HG02852 (cell line): ENCODE results near the gene PRDM16.

Experiments
- ATAC-seq: cut with Tn5 transposase; IDR thresholded peaks from one replicate; pipeline ENCODE4 v1.9.1; 2021; ENCODE audit warnings: mild to moderate bottlenecking, moderate library complexity; ENCODE audit not compliant: unreplicated experiment

Gene PRDM16

DNA sequence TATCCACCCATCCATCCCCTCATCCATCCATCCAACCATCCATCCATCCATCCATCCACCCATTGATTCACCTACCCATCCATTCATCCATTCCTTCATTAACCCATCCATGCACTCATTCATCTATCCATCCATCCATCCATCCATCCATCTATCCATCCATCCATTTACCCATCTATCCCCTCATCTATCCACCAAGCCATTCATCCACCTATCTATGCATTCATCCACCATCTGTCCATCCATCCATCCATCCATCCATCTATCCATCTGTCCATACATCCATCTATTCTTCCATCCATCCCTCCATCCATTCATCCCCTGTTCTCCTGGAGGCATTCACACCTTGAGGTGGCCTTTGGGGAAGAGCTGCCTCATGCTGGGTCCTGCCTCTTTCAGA is 107.0 kb downstream of the PRDM16 start:
- no peak for ATAC-seq

DNA sequence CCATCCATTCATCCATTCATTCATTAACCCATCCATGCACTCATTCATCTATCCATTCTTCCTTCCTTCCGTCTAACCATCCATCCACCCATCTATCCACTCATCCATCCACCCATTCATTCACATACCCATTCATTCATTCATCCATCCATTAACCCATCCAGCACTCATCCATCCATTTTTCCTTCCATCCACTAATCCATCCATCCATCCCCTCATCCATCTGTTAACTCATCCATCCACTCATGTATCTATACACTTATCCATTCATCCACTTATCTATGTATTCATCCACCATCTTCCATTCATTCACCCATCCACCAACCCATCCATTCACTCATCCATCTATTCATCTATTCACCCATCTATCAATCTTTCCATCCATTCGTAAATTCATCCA is 107.8 kb downstream of the PRDM16 start:
- no peak for ATAC-seq

DNA sequence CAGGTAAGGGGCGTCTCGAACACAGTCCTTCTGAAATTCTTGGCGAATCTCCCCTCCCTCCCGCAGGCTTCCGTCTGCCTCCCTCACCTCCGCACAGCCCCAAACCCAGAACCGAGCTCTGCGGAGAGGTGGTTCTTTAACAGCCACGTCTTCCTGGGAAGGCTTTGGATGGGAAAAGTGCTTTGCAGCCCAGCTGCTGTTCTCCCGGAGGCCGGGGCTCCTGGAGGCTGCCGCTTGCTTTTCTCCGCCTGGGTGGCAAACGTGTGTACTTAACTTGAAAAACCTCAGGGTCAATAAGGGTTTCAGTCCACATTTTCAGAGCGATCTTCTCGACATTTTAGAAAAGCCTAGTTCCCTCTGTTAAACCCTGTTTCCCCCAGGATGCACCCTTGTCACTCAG is 109.3 kb downstream of the PRDM16 start:
- ATAC-seq = no peak

DNA sequence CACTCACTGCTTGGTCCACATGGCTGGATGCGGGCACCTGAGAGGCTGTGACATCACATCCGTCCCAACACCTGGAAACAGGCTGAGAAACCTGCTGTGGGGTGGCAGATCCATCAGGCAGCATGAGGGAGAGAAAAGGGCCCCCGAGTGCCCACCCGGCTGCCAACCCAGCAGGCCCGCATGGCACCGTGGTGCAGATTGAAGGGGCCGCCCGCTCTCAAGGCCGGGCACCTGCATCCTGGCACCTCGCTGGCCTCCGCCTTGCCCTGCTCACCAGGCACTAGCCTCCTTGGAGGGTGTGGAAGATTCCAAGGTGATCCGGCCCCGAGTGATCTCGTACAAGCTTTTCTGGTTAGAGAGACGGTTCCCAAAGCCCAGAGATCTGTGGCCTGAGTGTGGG is 110.5 kb downstream of the PRDM16 start:
- no peak for ATAC-seq

DNA sequence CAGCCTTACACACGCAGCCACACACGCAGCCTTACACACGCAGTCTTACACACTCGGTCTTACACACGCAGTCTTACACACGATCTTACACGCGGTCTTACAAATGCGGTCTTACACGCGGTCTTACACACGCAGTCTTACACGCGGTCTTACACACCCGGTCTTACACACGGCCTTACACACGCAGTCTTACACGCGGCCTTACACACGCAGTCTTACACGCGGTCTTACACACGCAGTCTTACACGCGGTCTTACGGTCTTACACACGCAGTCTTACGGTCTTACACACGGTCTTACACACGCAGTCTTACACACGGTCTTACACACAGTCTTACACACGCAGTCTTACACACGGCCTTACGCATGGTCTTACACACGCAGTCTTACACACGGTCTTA is 111.9 kb downstream of the PRDM16 start:
- ATAC-seq = no peak

DNA sequence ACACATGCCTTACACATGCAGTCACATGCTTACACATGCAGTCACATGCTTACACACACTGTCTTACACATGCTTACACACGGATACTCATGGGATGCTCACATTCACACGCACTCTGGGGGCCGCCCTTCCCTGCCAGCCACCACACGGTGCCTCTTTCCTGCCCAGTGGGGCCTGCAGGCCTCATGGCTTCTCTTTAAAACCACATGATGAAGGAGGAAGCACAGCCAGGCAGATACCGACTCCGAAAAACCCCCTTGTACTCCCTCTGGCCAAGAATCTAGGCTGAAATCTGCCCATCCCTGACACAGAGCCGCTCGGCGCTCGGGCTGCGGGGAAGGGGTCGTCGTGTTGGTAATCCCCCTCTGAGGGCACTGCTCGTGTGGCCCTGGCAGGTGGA is 113.0 kb downstream of the PRDM16 start:
- no peak for ATAC-seq

DNA sequence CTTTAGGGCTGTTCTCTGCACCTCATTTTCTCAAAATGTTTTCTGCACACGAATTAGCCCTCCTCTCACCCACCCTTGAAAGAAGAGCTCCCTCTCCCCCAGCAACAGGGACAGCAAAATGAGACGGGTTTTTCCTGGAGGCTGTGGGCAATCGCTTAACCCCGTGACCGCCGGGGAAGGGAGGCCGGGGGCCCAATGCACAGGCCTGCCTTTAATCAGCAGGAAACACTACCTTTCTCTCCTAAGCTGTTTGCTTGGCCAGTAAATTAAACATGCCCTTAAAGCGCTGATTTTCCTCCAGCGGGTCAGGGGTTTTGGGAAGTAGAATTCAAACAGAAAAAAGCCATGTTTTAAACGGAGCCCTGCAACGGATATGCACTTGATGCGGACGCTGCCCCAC is 114.4 kb downstream of the PRDM16 start:
- no peak for ATAC-seq

DNA sequence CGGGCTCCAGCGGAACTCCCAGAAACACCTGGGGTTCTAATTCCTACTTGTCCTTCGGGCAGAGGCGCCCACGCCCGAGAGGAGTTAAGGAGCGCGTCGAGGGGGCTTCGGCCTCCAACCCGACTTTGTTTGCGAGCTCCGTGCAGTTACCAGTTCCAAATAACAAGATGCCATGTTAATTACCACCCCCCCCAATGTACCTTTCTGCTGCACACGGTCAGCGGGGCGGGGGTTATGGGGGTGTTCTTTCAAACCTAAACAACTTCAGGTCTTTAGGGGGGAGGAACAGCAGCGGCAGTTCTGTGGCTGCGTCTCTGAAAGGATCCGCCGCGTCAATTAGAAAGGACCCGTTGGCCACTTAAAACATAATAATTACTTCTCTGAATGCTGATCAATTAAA is 114.8 kb downstream of the PRDM16 start:
- ATAC-seq = no peak

DNA sequence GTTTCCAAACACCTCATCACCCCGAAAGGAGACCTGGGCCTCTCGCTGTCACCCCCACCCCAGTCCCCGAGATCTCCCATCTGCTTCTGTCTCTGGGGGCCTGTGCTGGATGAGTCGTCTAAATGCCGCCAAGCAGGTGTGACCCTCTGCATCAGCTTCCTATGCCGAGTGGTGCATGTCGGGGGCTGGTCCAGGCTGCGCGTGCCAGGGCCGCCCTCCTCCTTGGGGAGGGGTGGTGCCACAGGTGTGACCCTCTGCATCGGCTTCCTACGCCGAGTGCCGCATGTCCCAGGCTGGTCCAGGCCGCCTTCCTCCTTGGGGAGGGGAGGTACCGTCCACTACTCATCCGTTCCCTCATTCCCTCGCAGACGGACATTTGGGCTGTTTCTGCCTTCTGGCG is 115.7 kb downstream of the PRDM16 start:
- no peak for ATAC-seq

DNA sequence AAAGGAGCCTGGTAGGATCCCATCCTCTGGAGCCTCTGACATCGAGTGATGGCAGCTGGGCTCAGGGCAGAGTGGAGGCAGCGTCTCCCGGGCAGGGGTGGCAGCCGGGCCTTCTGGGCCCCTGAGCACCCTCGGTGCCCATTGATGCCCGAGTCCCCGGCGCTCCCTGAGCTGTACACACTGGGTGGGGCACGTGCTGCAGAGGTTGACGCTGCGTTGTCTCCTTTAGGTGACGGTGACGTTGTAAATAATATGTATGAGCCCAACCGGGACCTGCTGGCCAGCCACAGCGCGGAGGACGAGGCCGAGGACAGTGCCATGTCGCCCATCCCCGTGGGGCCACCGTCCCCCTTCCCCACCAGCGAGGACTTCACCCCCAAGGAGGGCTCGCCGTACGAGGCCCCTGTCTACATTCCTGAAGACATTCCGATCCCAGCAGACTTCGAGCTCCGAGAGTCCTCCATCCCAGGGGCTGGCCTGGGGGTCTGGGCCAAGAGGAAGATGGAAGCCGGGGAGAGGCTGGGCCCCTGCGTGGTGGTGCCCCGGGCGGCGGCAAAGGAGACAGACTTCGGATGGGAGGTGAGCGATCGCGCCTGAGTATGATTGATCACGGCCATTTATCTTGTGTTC is 117.0 kb downstream of the PRDM16 start:
- no peak for ATAC-seq

DNA sequence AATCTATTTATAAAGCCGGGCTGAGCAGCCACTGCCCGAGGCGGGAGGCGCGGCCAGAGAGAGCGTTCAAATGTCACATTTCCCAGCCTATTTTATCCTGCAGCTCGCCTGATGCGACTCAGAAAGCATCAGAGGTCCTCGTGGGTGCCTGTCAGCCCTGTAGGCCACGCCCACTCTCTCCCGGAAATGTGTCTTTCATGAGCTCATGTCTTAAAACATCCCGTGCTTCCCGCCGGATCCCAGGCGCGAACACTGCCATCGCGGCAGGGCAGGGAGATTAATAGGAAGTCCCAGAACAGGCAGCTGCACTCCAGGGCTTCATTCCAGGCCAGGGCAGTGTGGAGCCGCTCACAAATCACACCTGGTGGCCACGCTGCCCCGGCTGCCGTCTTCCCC is 117.5 kb downstream of the PRDM16 start:
- ATAC-seq = no peak

DNA sequence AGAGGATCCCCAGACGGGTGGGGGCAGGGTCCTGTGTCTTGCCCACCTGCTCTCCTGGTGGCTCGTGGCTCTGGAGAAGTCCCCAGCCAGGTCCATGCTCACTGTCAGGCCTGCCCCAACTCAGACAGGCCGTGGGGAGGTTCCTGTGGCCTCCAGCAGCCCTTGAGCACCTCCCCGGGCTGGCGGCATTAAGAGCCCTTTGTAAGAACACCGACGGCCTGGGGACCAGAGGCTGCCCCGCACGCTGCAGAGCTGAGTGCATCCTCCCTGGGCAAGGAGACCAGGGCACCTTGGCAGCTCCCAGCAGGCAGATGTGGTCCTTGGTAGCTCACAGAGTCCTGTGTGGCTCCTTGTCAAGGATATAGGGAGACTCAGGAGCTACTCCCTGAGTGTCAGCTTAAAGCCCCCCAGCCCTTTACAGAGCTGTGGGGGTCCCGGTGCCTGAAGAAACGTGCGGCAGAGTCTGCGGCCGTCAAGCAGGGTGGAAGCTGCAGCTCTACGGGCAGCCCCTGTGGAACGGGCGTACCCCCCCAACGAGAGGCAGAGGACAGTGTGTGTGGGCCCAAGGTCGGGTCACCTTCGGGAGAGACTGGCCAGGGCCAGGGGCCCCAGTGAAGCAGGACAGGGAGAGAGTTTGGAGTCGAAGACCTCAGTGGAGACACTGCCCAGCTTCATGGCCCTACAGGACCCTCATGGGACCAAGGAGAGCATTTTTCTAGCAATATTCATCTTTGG is 118.6 kb downstream of the PRDM16 start:
- no peak for ATAC-seq

DNA sequence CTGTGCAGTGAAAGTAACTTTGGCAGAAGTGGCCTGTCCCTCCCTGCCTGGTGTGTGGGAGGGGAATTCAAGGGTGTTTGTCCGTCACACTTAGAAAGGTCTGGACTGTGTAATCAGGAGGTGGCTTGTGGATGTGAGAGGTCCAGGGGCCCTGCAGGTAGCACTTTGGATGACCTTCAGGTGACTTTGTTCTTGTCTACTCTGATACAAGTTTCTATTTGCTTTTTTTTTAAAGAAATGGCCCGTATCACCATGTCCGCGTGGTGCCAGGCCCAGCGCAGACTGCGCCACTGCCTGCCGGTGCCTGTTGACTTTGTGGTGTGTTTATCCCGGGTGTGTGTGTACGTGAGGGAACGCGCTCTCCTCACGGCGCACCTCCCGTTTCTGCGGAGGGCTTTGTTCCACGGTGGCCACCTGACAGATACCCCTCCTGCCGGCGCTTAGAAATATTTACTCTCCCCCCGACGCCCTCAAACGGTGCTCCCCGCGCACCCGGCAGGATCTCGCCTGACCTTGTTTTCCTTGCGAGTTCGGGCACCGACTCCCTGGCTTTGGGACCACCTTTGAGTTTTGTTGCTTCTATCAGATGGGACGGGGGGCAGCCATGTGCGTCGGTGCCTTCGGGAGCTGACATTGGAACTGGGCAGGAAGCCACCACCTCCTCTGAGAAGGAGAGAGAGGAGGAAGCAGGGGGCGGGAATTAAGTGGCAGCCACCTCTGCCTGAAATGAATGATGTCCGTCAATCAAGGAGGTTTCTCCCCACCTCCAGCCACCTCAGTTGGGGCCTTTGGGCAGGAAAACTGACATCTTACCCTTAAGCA is 119.4 kb downstream of the PRDM16 start:
- ATAC-seq = no peak

DNA sequence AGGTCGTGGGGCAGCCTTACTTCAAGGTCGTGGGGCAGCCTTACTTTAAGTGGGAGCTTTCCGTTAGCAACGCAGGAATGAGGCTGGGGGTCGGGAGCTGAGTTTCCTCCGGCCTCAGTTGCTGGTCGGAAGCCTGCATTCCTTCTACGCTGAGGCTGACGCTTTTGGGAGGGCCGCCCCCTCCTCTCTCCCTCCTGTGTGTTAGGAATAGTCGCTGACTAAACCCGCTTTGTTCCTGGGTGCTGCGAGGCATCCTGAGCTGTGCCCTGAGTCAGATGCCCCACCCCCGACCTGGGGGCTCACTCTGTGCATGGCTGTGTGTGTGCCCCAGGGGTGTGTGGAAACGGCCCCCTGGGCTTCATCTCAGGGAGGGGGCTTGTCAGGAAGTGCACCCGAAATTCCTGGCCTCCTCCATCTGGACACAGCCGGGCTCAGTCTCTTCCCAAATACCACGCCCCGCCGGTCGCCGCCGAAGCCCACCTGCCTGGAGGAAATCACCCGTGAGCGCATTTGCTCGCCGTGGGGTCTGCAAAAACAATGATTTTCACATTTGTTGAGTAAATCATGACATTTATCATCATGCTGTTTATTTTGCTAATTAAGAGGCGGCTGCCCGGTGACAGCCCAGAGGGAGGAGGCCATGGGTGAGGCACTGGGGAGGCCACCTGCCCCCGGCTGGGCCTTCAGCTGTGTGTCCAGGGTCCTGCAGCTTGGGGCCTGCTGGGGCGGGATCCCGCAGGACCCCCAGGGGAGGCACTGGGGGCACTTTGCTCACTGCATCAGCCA is 121.4 kb downstream of the PRDM16 start:
- no peak for ATAC-seq

DNA sequence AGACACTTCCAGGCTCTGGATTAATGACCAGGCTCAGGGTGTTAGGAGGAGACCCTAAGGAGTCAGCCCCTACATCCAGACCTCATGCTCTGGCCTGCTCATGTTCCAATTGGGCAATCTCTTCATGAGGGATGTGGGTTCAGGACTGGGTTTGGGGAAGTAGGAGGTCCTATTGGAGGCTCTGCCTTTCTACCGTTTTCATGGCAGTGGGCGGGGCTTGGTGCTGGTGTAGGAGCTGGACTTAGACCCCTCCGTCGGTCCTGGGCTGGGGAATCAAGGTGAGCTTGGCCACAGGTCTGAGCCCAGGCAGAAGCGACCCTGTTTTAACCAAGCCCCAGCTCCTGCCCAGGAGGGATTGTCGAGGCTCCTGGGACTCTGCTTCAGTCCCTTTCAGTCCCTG is 123.4 kb downstream of the PRDM16 start:
- no peak for ATAC-seq

DNA sequence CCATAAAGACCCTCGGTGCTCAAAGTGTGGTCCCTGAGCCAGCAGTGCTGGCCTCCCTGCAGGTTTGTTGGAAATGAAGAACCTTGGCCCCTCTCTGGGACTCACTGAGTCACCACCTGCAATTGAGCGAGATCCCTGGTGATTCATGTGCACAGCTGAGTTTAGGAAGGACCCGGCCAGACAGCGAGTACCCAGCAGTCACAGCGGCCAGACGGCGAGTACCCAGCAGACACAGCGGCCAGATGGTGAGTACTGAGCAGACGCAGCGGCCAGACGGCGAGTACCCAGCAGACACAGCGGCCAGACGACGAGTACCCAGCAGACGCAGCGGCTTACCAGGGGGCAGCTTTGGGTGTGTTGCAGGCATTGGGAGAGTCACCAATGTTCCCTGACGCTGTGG is 123.8 kb downstream of the PRDM16 start:
- ATAC-seq = no peak

DNA sequence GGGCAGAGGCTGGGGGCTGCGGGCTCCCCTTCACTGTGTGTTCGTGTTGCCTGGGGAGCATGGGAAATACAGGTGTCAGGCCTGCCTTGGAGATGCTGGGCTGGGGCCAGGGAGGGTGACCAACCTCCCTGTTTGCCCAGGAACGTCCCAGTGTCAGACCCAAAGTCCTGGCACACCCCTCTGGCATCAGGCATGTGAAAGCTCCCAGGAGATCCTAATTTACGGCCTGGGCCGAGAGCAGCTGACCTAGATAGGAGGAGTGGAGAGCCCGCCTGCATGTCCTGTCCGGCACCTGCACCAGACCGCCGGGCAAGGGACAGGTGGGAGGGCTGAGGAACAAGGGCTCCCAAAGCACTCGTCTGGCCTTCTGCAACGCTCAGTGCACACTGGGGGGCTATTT is 124.8 kb downstream of the PRDM16 start:
- ATAC-seq = no peak

DNA sequence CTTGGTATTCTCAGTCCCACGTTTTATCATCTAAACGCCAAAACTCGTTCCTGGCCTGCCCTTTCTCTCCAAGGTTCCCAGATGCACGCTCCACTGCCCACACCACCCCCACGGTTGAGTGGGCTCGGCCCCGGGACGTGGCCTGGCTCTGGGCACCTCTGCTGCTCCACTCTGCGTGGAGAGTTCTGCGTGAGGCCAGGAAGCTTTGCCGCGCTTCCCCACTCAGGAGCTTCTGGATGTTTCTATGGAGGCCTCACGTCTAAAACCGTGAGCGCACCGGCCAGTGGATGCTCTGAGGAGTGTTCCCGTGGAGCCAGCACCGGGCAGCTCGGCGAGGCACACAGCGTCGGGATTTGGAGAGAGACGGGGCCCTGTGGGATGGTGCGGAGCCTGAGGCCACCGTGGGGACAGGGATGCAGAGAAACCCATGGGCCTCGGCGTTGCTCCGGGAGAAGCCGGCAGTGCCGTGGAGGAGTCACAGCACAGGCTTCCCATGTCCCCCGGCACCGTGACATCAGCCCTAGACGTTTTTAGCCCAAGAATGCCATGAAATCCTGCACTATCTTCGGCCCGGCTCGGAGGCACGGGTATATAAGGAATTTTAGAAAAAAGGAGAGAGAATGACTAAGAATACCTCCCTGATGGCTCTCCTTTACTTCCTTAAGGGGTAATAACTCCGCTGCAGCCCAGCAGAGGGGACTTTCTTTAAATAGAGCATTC is 125.9 kb downstream of the PRDM16 start:
- no peak for ATAC-seq

DNA sequence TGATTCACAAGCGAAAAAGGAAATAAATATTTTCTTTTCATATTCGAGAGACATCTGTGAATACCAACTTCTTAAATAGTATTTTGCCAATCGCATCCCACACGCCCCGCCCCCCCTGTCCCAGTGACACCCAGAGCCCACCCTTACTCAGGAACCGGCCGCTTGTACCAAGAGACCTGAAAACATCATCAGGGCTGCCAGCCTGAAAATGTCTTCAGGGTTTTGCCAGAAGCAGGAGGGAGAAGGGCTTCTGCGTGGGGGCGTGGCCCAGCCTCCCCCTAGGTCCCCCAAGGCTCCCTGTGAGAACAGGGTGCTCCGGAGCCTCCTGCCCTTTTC is 126.4 kb downstream of the PRDM16 start:
- no peak for ATAC-seq

DNA sequence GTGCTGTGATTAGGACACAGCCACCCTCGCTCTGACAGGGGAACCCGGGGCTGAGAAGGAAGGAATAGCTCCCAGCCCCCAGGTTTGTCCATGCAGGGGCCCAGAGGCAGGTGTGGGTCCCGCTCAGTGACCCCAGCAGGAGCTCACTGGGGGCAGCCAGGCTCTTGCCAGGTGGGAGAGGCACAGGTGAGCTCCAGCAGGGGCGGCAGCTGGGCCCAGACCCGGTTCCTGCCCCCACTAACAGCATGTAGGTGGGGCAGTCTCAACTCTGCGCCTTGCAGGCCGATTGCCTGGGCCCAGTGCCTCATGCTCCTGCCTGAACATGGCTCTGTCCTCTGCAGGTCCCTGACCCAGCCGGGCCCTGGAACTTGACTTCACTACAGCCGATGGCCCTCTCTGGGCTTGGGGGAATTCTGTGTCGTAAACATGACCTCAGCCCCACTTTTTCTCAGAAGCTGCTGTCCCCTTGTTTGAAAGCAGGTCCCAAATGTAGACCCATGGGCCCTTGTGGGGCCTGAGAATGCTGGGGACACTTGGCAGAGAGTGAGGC is 127.0 kb downstream of the PRDM16 start:
- no peak for ATAC-seq
